MM.1S (cell line): ENCODE measurements around the gene SLC8A1.

Experiments used
- DNase-seq: peaks from one replicate; pipeline ENCODE4 v3.0.0-alpha.2; 2015
- H2AFZ ChIP-seq: fragments of 300-600 bp; sonication (generic); 2 replicates; pipeline ENCODE4 v1.6.0; 2016; ENCODE audit warnings: antibody characterized with exemption, low read length
- H3F3A ChIP-seq: fragments of 300-600 bp; sonication (generic); 2 replicates; pipeline ENCODE4 v1.6.1; 2016; ENCODE audit warnings: mild to moderate bottlenecking, antibody characterized with exemption, low read length, moderate library complexity, mixed read lengths; ENCODE audit not compliant: insufficient read depth
- H3K27ac ChIP-seq: fragments of 300-600 bp; sonication (generic); 2 replicates; pipeline ENCODE4 v1.5.1; 2016; ENCODE audit warnings: mild to moderate bottlenecking, low read length
- H3K27me3 ChIP-seq: fragments of 300-600 bp; sonication (generic); replicated peaks from 2 replicates; pipeline ENCODE4 v1.6.0; 2016; ENCODE audit warnings: low read length; ENCODE audit not compliant: insufficient read depth
- H3K36me3 ChIP-seq: fragments of 300-600 bp; sonication (generic); replicated peaks from 2 replicates; pipeline ENCODE4 v1.6.1; 2016; ENCODE audit warnings: mild to moderate bottlenecking, low read length, mixed read lengths; ENCODE audit not compliant: insufficient read depth
- H3K4me1 ChIP-seq: fragments of 300-600 bp; sonication (generic); 2 replicates; pipeline ENCODE4 v1.6.1; 2016; ENCODE audit warnings: low read length, mixed read lengths
- H3K4me2 ChIP-seq: fragments of 300-600 bp; sonication (generic); 2 replicates; pipeline ENCODE4 v1.6.0; 2016; ENCODE audit warnings: low read depth, low read length
- H3K4me3 ChIP-seq: fragments of 300-600 bp; sonication (generic); 2 replicates; pipeline ENCODE4 v1.5.1; 2016; ENCODE audit warnings: low read length, mixed read lengths
- H3K79me2 ChIP-seq: fragments of 300-600 bp; sonication (generic); 2 replicates; pipeline ENCODE4 v1.6.1; 2016; ENCODE audit warnings: mixed run types, low read length, mixed read lengths
- H3K9ac ChIP-seq: fragments of 300-600 bp; sonication (generic); 2 replicates; pipeline ENCODE4 v1.6.1; 2016; ENCODE audit warnings: low read length, mixed read lengths
- H3K9me2 ChIP-seq: fragments of 300-600 bp; sonication (generic); replicated peaks from 2 replicates; pipeline ENCODE4 v1.6.1; 2016; ENCODE audit warnings: mild to moderate bottlenecking, low read length, mixed read lengths; ENCODE audit not compliant: insufficient read depth
- H3K9me3 ChIP-seq: fragments of 300-600 bp; sonication (generic); replicated peaks from 2 replicates; pipeline ENCODE4 v1.6.1; 2016; ENCODE audit warnings: mild to moderate bottlenecking, low read length, mixed read lengths; ENCODE audit not compliant: insufficient read depth
- H4K20me1 ChIP-seq: fragments of 300-600 bp; sonication (generic); 2 replicates; pipeline ENCODE4 v1.6.1; 2016; ENCODE audit warnings: mild to moderate bottlenecking, low read length, moderate library complexity, mixed read lengths; ENCODE audit not compliant: insufficient read depth
- EZH2 ChIP-seq: fragments of 300-600 bp; sonication (generic); optimal IDR thresholded peaks from 2 replicates; pipeline ENCODE3; 2017; ENCODE audit warnings: low read depth, mild to moderate bottlenecking, antibody characterized with exemption, low read length, mixed read lengths
- EZH2phosphoT487 ChIP-seq: fragments of 300-600 bp; sonication (generic); IDR thresholded peaks from 2 replicates; pipeline ENCODE4 v1.6.1; 2018; ENCODE audit warnings: antibody characterized with exemption, low read length
- TF ChIP-seq, protein P1 (sequence below): fragments of 300-600 bp; sonication (generic); IDR thresholded peaks from 2 replicates; pipeline ENCODE4 v1.5.1; 2016; ENCODE audit warnings: antibody characterized with exemption, low read length, mixed read lengths

SLC8A1 gene

DNA sequence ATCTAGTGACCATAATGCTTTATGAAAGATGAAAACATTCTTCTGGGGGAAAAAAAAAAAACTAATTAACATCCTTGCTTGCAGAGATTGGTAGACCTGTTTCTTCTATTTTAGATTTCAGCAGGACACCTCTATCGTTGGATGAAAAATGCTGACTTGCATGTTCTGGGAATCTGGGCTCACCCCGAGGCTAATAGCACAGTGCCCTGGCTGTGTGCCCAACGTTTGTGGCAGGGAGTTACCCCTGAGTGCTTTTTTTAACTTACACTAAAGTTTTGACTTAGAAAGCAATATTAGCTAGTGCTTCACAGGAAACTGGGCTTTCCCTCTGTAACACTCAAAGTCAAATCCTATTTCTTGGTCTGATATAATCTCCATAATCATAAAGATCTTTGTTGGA, 233.2 kb downstream of the SLC8A1 start:
- peak; percentile 89 for DNase-seq
- Histone ChIP-seq H3F3A (no peaks in the 10 kb centered on the region), H3K27me3 (no peaks in the 10 kb centered on the region), H2AFZ (no peak overlapping the region), H3K9ac (no peak overlapping the region), H3K9me3 (no peaks in the 10 kb centered on the region), H3K4me1 (peaks cover 19% of the 10 kb centered on the region), H3K36me3 (no peaks in the 10 kb centered on the region), H3K4me2 (peak overlapping the region; percentile 15; the same call in 1 of the 2 replicates), H3K79me2 (no peaks in the 10 kb centered on the region), H3K27ac (no peak overlapping the region), H3K9me2 (no peaks in the 10 kb centered on the region), H4K20me1 (no peaks in the 10 kb centered on the region), H3K4me3 (no peak overlapping the region)
- TF ChIP-seq EZH2phosphoT487 (no peak), EZH2 (no peak)
- TF ChIP-seq, protein P1, sequence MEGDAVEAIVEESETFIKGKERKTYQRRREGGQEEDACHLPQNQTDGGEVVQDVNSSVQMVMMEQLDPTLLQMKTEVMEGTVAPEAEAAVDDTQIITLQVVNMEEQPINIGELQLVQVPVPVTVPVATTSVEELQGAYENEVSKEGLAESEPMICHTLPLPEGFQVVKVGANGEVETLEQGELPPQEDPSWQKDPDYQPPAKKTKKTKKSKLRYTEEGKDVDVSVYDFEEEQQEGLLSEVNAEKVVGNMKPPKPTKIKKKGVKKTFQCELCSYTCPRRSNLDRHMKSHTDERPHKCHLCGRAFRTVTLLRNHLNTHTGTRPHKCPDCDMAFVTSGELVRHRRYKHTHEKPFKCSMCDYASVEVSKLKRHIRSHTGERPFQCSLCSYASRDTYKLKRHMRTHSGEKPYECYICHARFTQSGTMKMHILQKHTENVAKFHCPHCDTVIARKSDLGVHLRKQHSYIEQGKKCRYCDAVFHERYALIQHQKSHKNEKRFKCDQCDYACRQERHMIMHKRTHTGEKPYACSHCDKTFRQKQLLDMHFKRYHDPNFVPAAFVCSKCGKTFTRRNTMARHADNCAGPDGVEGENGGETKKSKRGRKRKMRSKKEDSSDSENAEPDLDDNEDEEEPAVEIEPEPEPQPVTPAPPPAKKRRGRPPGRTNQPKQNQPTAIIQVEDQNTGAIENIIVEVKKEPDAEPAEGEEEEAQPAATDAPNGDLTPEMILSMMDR: no peak

DNA sequence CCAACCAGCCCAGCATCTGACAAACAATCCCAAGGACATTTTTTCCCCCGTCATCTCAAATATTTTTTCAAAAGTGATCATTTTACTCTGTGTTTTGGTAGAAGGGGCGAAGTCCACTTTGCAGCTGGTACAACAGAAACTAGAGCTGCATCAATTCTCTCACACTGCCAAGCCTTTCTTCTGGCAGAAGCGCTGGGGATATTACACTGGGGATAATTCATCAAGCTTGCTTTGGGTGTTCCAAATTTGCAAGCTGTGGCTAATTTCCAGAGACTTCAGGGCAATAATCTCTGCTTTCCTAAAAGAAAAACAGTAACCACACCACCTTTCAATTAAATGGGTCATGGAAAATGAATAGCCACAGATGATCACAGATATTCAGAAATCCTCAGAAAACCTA, 238.3 kb downstream of the SLC8A1 start:
- H3F3A ChIP-seq: no peaks in the 10 kb centered on the region
- H3K79me2 ChIP-seq: no peaks in the 10 kb centered on the region
- no peak overlapping the region for H3K4me2 ChIP-seq
- no peaks in the 10 kb centered on the region for H3K36me3 ChIP-seq
- no peaks in the 10 kb centered on the region; the same call in 1 of the 2 replicates for H3K9me3 ChIP-seq
- H3K27me3 ChIP-seq: no peaks in the 10 kb centered on the region
- no peak overlapping the region for H2AFZ ChIP-seq
- no peak overlapping the region for H3K9ac ChIP-seq
- TF ChIP-seq, protein P1: no peak
- TF ChIP-seq EZH2 (no peak), EZH2phosphoT487 (no peak)
- no peaks in the 10 kb centered on the region for H3K9me2 ChIP-seq
- H3K4me1 ChIP-seq: peaks cover 11% of the 10 kb centered on the region
- H4K20me1 ChIP-seq: no peaks in the 10 kb centered on the region
- no peak for DNase-seq
- H3K4me3 ChIP-seq: no peak overlapping the region
- H3K27ac ChIP-seq: no peak overlapping the region

DNA sequence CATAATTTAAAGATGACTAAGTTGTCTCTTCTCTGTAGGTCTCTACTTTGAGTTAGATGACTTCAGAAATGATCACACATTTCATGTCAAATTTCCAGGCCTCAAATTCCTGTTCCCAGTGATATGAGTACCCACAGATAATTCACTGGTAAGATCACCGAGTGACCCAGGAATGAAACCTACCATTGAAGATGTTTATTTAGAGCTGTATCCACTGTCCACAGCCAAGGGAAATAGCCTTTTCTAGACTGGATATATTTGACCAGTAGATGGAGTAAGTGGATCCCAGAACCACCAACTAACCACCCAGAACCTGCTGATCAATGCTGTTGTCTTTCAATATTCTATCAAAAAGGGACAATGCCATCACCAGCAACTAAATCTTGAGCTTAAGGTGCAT, 238.8 kb downstream of the SLC8A1 start:
- H4K20me1 ChIP-seq: no peaks in the 10 kb centered on the region
- no peak overlapping the region for H3K4me3 ChIP-seq
- H3K9me3 ChIP-seq: no peaks in the 10 kb centered on the region; the same call in 1 of the 2 replicates
- no peak overlapping the region for H2AFZ ChIP-seq
- peaks cover 6% of the 10 kb centered on the region for H3K4me1 ChIP-seq
- H3K4me2 ChIP-seq: no peak overlapping the region
- no peaks in the 10 kb centered on the region for H3K9me2 ChIP-seq
- no peaks in the 10 kb centered on the region for H3K27me3 ChIP-seq
- TF ChIP-seq, protein P1: peak; percentile 16; the same call in 1 of the 2 replicates
- TF ChIP-seq EZH2phosphoT487 (no peak), EZH2 (no peak)
- no peak overlapping the region for H3K9ac ChIP-seq
- no peaks in the 10 kb centered on the region for H3F3A ChIP-seq
- H3K79me2 ChIP-seq: no peaks in the 10 kb centered on the region
- no peak overlapping the region for H3K27ac ChIP-seq
- no peak for DNase-seq
- no peaks in the 10 kb centered on the region for H3K36me3 ChIP-seq
